ENCODE results near the gene LUZP2. TPM values are rescaled to one million over a fixed set of nuclear protein-coding genes. Genes with fewer than 3 reads are reported as not detected.

The LUZP2 gene
- total RNA-seq, 2 donors from 2014 or later = 2.0 to 2.4 TPM

DNA sequence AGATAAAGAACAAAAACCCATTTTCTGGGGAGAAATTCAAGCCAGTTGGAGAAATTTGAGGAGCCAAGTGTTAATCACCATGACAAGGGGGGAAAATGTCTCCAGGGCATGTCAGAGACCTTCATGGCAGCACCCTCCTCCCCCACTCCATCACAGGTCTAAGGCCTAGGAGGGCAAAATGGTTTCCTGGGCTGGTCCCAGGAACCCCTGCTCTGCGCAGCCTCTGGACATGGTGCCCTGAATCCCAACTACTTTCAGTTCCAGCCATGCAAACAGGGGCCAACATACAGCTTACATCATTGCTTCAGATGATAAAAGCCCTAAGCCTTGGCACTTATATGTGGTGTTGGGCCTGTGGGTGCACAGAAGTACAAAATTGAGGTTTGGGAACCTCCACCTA, 167.5 kb downstream of the LUZP2 start:
- H3K4me3 Mint-ChIP-seq = no peak overlapping the region
- peaks cover 4% of the 10 kb centered on the region for H3K9me3 ChIP-seq (ENCODE audit: control insufficient read depth, low read length)
- peaks cover 4% of the 10 kb centered on the region for H3K36me3 Mint-ChIP-seq (ENCODE audit: low read depth)
- peaks cover 27% of the 10 kb centered on the region for H3K9me3 Mint-ChIP-seq
- no peak for DNase-seq
- H3K27ac ChIP-seq (ENCODE audit: low read depth, low read length) = no peak overlapping the region
- no peak overlapping the region for H3K4me3 ChIP-seq (ENCODE audit: low read length)
- H3K4me1 ChIP-seq (ENCODE audit: control insufficient read depth, insufficient read depth, low read length) = no peaks in the 10 kb centered on the region
- 100% methylated on average over 1 of the region's 1 CpG; no CpG with 5 or more reads in 1 of the 2 experiments for WGBS, 2 experiments (ENCODE audit: insufficient coverage in 1 of 2, insufficient read length in 1 of 2)
- H3K27me3 Mint-ChIP-seq (ENCODE audit: insufficient read depth) = no peaks in the 10 kb centered on the region
- TF ChIP-seq, protein P1, sequence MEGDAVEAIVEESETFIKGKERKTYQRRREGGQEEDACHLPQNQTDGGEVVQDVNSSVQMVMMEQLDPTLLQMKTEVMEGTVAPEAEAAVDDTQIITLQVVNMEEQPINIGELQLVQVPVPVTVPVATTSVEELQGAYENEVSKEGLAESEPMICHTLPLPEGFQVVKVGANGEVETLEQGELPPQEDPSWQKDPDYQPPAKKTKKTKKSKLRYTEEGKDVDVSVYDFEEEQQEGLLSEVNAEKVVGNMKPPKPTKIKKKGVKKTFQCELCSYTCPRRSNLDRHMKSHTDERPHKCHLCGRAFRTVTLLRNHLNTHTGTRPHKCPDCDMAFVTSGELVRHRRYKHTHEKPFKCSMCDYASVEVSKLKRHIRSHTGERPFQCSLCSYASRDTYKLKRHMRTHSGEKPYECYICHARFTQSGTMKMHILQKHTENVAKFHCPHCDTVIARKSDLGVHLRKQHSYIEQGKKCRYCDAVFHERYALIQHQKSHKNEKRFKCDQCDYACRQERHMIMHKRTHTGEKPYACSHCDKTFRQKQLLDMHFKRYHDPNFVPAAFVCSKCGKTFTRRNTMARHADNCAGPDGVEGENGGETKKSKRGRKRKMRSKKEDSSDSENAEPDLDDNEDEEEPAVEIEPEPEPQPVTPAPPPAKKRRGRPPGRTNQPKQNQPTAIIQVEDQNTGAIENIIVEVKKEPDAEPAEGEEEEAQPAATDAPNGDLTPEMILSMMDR (conservative IDR thresholded peaks at IDR 0.05) = no peak
- no peak overlapping the region for H3K27ac Mint-ChIP-seq
- H3K4me1 Mint-ChIP-seq = peaks cover 8% of the 10 kb centered on the region
- no peaks in the 10 kb centered on the region for H3K36me3 ChIP-seq (ENCODE audit: control insufficient read depth, insufficient read depth, low read length)
- no peak overlapping the region for H3K9ac ChIP-seq (ENCODE audit: extremely low read depth, low read length, poor library complexity, severe bottlenecking)
- no peaks in the 10 kb centered on the region for H3K27me3 ChIP-seq (ENCODE audit: control insufficient read depth, insufficient read depth, low read length, poor library complexity, severe bottlenecking)

DNA sequence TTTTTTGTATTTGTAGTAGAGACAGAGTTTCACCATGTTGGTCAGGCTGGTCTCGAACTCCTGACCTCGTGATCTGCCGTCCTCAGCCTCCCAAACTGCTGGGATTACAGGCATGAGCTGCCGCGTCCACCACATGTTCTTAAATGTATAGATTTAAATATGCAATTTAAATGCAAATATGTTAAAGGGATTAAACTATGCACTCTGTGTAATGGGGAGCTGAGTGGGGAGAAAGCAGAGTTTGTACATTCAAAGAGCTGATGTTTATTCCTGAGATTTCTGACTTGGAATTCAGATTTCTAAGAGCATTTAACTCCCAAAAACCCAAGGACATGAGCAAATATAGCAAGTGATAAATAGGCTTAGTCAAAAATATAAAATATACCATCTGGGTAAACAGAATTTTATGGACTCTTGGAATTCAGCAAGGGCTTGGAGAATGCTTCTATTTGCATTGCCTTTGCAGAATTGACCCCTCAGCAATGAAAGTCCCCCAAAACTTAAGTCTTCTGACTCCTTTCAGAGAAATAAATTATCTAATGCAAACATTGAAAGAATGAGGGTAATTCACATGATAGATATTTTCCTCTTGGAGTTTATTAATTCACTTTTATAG, 170.6 kb downstream of the LUZP2 start:
- TF ChIP-seq, protein P1 (conservative IDR thresholded peaks at IDR 0.05) = no peak
- no peak for DNase-seq
- no peak overlapping the region for H3K4me3 ChIP-seq (ENCODE audit: low read length)
- no peak overlapping the region for H3K4me3 Mint-ChIP-seq
- no peak overlapping the region for H3K9ac ChIP-seq (ENCODE audit: extremely low read depth, low read length, poor library complexity, severe bottlenecking)
- H3K27ac Mint-ChIP-seq = no peak overlapping the region
- no peaks in the 10 kb centered on the region for H3K27me3 Mint-ChIP-seq (ENCODE audit: insufficient read depth)
- 97% methylated on average over 5 of the region's 5 CpGs; no CpG with 5 or more reads in 1 of the 2 experiments for WGBS, 2 experiments (ENCODE audit: insufficient coverage in 1 of 2, insufficient read length in 1 of 2)
- H3K9me3 ChIP-seq (ENCODE audit: control insufficient read depth, low read length) = peaks cover 4% of the 10 kb centered on the region
- no peaks in the 10 kb centered on the region for H3K4me1 ChIP-seq (ENCODE audit: control insufficient read depth, insufficient read depth, low read length)
- no peak overlapping the region for H3K27ac ChIP-seq (ENCODE audit: low read depth, low read length)
- no peaks in the 10 kb centered on the region for H3K36me3 ChIP-seq (ENCODE audit: control insufficient read depth, insufficient read depth, low read length)
- H3K9me3 Mint-ChIP-seq = peaks cover 27% of the 10 kb centered on the region
- H3K4me1 Mint-ChIP-seq = no peaks in the 10 kb centered on the region
- H3K36me3 Mint-ChIP-seq (ENCODE audit: low read depth) = peaks cover 4% of the 10 kb centered on the region
- H3K27me3 ChIP-seq (ENCODE audit: control insufficient read depth, insufficient read depth, low read length, poor library complexity, severe bottlenecking) = no peaks in the 10 kb centered on the region

DNA sequence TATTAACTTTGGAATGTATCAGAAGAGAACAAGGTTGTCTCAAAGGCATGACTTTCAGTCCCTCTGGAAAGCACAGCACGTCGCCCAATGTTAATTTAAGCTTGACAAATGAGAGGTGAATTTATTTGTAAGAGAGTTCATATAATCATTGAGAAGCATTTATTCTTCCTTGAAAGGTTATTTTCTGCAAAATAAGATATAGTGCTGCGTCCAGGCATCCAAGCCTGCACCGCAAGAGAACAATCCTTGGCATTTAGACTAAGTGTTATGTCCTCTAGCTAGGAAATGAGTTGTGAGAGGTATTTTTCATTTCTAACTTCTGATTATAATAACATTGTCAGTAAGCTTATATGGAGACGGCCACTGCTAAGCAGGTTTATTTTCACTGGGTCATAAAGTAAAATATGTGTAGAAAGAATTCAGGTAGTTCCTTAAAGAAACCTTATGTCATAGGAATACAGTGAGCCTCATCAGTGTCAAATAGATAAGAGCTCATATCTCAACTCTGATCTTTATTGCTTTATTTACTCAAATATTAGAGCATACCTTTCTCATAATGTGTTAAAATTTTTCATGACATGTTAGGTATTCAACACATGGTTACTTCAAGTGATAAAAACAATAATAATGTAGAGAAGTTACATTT, 182.0 kb downstream of the LUZP2 start:
- no peak for DNase-seq
- Histone ChIP-seq H3K27me3 (ENCODE audit: control insufficient read depth, insufficient read depth, low read length, poor library complexity, severe bottlenecking) (no peaks in the 10 kb centered on the region), H3K36me3 (ENCODE audit: control insufficient read depth, insufficient read depth, low read length) (no peaks in the 10 kb centered on the region), H3K4me3 (ENCODE audit: low read length) (no peak overlapping the region), H3K9me3 (ENCODE audit: control insufficient read depth, low read length) (no peaks in the 10 kb centered on the region), H3K27ac (ENCODE audit: low read depth, low read length) (peak overlapping the region; percentile 38), H3K4me1 (ENCODE audit: control insufficient read depth, insufficient read depth, low read length) (no peaks in the 10 kb centered on the region), H3K9ac (ENCODE audit: extremely low read depth, low read length, poor library complexity, severe bottlenecking) (no peak overlapping the region)
- H3K27me3 Mint-ChIP-seq (ENCODE audit: insufficient read depth) = no peaks in the 10 kb centered on the region
- TF ChIP-seq, protein P1 (conservative IDR thresholded peaks at IDR 0.05) = no peak
- no peak overlapping the region for H3K4me3 Mint-ChIP-seq
- WGBS, 2 experiments (ENCODE audit: insufficient coverage in 1 of 2, insufficient read length in 1 of 2) = 80 to 93% methylated on average over 2 to 5 of the region's 5 CpGs
- H3K36me3 Mint-ChIP-seq (ENCODE audit: low read depth) = no peaks in the 10 kb centered on the region
- H3K4me1 Mint-ChIP-seq = no peaks in the 10 kb centered on the region
- no peaks in the 10 kb centered on the region for H3K9me3 Mint-ChIP-seq
- H3K27ac Mint-ChIP-seq = no peak overlapping the region

Data from endodermal cell (in vitro differentiated cells).